Measurements from ENCODE around the gene GPR62.
"Not testable (repeated sequence)": the region's sequence is repeated elsewhere in the genome, so short reads cannot be mapped to it uniquely, and the experiment has no call there.

Gene GPR62, protein sequence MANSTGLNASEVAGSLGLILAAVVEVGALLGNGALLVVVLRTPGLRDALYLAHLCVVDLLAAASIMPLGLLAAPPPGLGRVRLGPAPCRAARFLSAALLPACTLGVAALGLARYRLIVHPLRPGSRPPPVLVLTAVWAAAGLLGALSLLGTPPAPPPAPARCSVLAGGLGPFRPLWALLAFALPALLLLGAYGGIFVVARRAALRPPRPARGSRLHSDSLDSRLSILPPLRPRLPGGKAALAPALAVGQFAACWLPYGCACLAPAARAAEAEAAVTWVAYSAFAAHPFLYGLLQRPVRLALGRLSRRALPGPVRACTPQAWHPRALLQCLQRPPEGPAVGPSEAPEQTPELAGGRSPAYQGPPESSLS

GRCh38 chr3:51955175-51955892, at the start of gene GPR62:
Gene GPR62 (plus strand): TSS chr3:51955381. CDS start chr3:51955653, 272 bp downstream.
- TF ChIP-seq, protein P1, sequence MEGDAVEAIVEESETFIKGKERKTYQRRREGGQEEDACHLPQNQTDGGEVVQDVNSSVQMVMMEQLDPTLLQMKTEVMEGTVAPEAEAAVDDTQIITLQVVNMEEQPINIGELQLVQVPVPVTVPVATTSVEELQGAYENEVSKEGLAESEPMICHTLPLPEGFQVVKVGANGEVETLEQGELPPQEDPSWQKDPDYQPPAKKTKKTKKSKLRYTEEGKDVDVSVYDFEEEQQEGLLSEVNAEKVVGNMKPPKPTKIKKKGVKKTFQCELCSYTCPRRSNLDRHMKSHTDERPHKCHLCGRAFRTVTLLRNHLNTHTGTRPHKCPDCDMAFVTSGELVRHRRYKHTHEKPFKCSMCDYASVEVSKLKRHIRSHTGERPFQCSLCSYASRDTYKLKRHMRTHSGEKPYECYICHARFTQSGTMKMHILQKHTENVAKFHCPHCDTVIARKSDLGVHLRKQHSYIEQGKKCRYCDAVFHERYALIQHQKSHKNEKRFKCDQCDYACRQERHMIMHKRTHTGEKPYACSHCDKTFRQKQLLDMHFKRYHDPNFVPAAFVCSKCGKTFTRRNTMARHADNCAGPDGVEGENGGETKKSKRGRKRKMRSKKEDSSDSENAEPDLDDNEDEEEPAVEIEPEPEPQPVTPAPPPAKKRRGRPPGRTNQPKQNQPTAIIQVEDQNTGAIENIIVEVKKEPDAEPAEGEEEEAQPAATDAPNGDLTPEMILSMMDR (IDR thresholded peaks at IDR 0.05; ENCODE audit: control insufficient read depth, extremely low read depth, insufficient read depth): no peak
- DNase-seq (ENCODE audit: low read depth): no peak
- H3K4me3 ChIP-seq (ENCODE audit: low read depth, low read length): no peak within 1 kb of the TSS

- DNase-seq (ENCODE audit: low read depth): no peak
- H3K4me3 ChIP-seq (ENCODE audit: low read depth, low read length): no peak overlapping the region
- TF ChIP-seq, protein P1 (IDR thresholded peaks at IDR 0.05; ENCODE audit: control insufficient read depth, extremely low read depth, insufficient read depth): no peak
Observed at GRCh38 chr3:51908026-51908425, 47.2 kb upstream of the GPR62 start.

DNA sequence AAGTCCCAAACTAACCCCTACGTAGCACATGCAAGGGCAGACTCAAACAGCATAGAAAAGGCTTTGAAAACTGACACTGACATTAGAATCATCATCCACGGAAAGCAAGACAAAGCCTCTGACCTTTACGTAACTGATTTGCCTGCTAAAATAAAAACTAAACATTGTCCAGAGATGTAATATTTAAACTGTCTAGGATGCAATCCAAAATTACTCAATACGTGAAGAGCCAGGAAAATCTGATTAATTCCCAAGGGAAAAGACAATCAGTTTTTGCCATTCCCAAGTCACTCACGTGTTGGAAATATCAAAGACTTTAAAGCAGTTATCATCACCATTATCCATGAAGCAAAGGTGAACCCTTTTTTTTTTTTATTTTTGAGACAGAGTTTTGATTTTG, 38.8 kb upstream of the GPR62 start:
- TF ChIP-seq, protein P1 (IDR thresholded peaks at IDR 0.05; ENCODE audit: control insufficient read depth, extremely low read depth, insufficient read depth): no peak
- DNase-seq (ENCODE audit: low read depth): no peak
- H3K4me3 ChIP-seq (ENCODE audit: low read depth, low read length): no peak overlapping the region

- TF ChIP-seq, protein P1 (IDR thresholded peaks at IDR 0.05; ENCODE audit: control insufficient read depth, extremely low read depth, insufficient read depth): no peak
- DNase-seq (ENCODE audit: low read depth): no peak
- H3K4me3 ChIP-seq (ENCODE audit: low read depth, low read length): no peak overlapping the region
Observed at GRCh38 chr3:51921081-51921578, 34.1 kb upstream of the GPR62 start.

DNA sequence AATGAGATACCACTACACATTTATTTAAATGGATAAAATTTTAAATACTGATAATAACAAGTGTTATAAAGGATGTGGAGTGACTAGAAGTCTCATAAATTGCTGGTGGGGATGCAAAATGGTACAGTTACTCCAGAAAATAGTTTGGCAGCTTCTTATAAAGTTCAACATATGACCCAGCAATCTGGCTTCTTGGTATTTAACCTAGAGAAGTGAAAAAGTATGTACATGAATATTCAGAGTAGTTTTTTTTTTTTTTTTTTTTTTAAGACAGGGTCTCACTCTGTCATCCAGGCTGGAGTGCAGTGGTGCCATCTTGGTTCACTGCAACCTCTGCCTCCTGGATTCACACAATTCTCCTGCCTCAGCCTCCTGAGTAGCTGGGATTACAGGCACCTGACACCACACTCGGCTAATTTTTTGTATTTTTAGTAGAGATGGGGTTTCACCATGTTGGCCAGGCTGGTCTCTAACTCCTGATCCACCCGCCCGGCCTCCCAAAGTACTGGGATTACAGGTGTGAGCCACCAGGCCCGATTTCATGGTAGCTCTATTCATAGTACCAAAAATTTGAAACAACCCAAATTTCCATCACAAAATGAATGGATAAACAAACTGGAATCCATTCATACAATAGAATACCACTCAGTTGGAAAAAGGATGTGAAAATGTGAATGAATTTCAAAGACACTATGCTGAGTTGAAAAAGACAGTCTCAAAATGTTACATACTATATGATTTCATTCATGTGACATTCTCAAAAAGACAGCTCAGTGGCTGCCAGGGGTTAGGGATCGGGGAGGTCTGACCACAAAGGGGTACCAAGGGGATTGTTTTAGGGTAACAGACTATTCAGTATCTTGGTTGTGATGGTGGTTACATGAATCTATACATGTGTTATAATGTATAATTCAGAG, 27.9 kb upstream of the GPR62 start:
- TF ChIP-seq, protein P1 (IDR thresholded peaks at IDR 0.05; ENCODE audit: control insufficient read depth, extremely low read depth, insufficient read depth): no peak

DNA sequence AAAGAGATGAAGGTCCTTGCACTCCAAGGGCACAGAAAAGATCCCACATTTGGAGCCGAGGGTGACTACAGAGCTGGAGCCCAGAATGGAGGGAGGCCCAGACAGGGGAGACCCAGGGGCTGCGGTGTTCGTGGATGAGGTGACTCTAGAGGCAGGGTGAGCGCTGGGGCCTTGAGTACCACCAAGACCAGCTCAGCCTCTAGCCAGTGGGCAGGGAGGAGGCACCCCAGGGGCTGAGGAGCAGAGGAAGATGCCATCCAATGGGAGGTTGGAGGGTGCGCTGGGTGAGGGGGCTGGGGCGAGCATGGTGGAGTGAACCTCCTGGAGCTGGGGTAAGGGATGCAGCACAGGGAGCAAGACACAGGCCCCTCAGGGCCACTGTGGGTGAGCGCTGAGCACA, 26.7 kb upstream of the GPR62 start:
- no peak overlapping the region for H3K4me3 ChIP-seq (ENCODE audit: low read depth, low read length)
- TF ChIP-seq, protein P1 (IDR thresholded peaks at IDR 0.05; ENCODE audit: control insufficient read depth, extremely low read depth, insufficient read depth): no peak
- no peak for DNase-seq (ENCODE audit: low read depth)

More for the DNA sequence above, 27.9 kb upstream of the GPR62 start:
- no peak overlapping the region for H3K4me3 ChIP-seq (ENCODE audit: low read depth, low read length)
- no peak for DNase-seq (ENCODE audit: low read depth)

DNA sequence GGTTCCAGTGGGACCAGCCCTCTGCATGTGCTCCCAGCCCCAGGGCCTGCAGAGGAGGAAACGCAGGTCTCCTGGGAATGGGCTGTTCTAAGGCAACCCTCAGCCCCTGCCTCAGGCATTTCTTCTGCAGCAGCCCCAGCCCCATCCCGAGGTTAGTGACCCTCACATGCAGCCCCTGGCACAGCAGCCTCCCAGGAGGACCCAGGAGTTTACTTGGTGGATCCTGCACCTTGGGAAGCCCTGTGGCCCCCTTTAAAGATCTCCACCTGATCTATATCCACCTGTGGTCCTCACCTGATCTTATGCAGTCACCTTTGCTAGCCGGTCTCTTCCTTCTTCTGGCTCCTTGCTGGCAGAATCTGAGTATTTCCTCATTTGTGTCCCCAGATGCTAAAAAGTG, 26.2 kb upstream of the GPR62 start:
- DNase-seq (ENCODE audit: low read depth): not testable (repeated sequence)

More for the DNA sequence above, 26.2 kb upstream of the GPR62 start:
- H3K4me3 ChIP-seq (ENCODE audit: low read depth, low read length): not testable (repeated sequence)

All from LNCaP clone FGC (cell line).